Vagina (tissue), 2 donors: Measurements from ENCODE around the gene TIPARP. TPM values are rescaled to one million over a fixed set of nuclear protein-coding genes. Genes with fewer than 3 reads are reported as not detected.

Experiments used
- DNase-seq, 2 donors: peaks; one replicate each; pipeline ENCODE4 v3.0.0-alpha.2; 2017; ENCODE audit errors: extremely low spot score in 2 of 2
- H3K27ac ChIP-seq: fragments of 200-600 bp; sonication (generic); one replicate; pipeline ENCODE4 v1.5.1; 2019
- H3K27me3 ChIP-seq: fragments of 200-600 bp; sonication (generic); one replicate; pipeline ENCODE4 v1.5.1; 2019
- H3K36me3 ChIP-seq, 2 donors: fragments of 200-600 bp; sonication (generic); one replicate each; pipeline ENCODE4 v1.5.1; 2017 to 2019
- H3K4me1 ChIP-seq: fragments of 200-600 bp; sonication (generic); one replicate; pipeline ENCODE4 v1.5.1; 2019
- H3K4me3 ChIP-seq, 2 donors: fragments of 200-600 bp; sonication (generic); 1 replicate in 1 of 2; 2 replicates in 1 of 2; pipeline ENCODE4 v1.5.1; 2016 to 2019
- H3K9me3 ChIP-seq: fragments of 200-600 bp; sonication (generic); one replicate; pipeline ENCODE4 v1.5.1; 2019
- CTCF ChIP-seq, 3 experiments: fragments of 450-650 bp in 2 of 3; fragments of 200-600 bp in 1 of 3; sonication (generic) in 1 of 3; IDR thresholded peaks; one replicate each; pipeline ENCODE4 v1.5.1; 2017 to 2019; ENCODE audit warnings: antibody characterized with exemption in 3 of 3, mild to moderate bottlenecking in 2 of 3, moderate library complexity in 2 of 3
- POLR2A ChIP-seq, 2 donors: fragments of 450-650 bp; IDR thresholded peaks; one replicate each; pipeline ENCODE4 v1.6.1; 2017; ENCODE audit warnings: antibody characterized with exemption in 2 of 2, mild to moderate bottlenecking in 2 of 2, moderate library complexity in 2 of 2
- POLR2AphosphoS5 ChIP-seq, 2 donors: sonication (generic); formaldehyde crosslinking; IDR thresholded peaks; one replicate each; pipeline ENCODE4 v1.9.0; 2017; ENCODE audit warnings: antibody characterized with exemption in 2 of 2, mild to moderate bottlenecking in 2 of 2, low read depth in 1 of 2; ENCODE audit not compliant: insufficient read depth in 1 of 2
- intact Hi-C: fragments of 100-400 bp; cut with DNase I; formaldehyde crosslinking; loops from one replicate; pipeline ENCODE4 v1.15.1; 2023
- total RNA-seq: library from RNA; depleted of rRNA; stranded (reverse); fragments of >200 nt; gene quantifications from one replicate; pipeline ENCODE4 v1.2.3, GENCODE V29; 2016

TIPARP gene
- total RNA-seq, 1 donor from 2014 or later = 44.0 TPM

- Histone ChIP-seq H3K4me1 (no peaks in the 10 kb centered on the region), H3K27me3 (no peaks in the 10 kb centered on the region), H3K4me3 (no peak overlapping the region), H3K36me3 (no peaks in the 10 kb centered on the region), H3K27ac (no peak overlapping the region), H3K9me3 (no peaks in the 10 kb centered on the region)
- DNase-seq = no peak
- intact Hi-C loops = no loop called here
- TF ChIP-seq POLR2AphosphoS5 (IDR thresholded peaks at IDR 0.05; ENCODE audit: insufficient read depth in 1 of 2, low read depth in 1 of 2) = no peak
- TF ChIP-seq POLR2A (IDR thresholded peaks at IDR 0.05) = no peak
- TF ChIP-seq CTCF (IDR thresholded peaks at IDR 0.05) = no peak
These were observed 68.0 kb downstream of the TIPARP start for GRCh38 chr3:156742401-156742800.

GRCh38 chr3:156743859-156744258 is 69.5 kb downstream of the TIPARP start:
- DNase-seq = no peak
- no peaks in the 10 kb centered on the region for H3K27me3 ChIP-seq
- TF ChIP-seq POLR2AphosphoS5 (IDR thresholded peaks at IDR 0.05; ENCODE audit: insufficient read depth in 1 of 2, low read depth in 1 of 2) = no peak
- no peak for TF ChIP-seq POLR2A (IDR thresholded peaks at IDR 0.05)
- TF ChIP-seq CTCF (IDR thresholded peaks at IDR 0.05) = no peak
- intact Hi-C loops = no loop called here
- H3K4me3 ChIP-seq = no peak overlapping the region
- no peaks in the 10 kb centered on the region for H3K9me3 ChIP-seq
- no peaks in the 10 kb centered on the region for H3K36me3 ChIP-seq
- no peaks in the 10 kb centered on the region for H3K4me1 ChIP-seq
- no peak overlapping the region for H3K27ac ChIP-seq

DNA sequence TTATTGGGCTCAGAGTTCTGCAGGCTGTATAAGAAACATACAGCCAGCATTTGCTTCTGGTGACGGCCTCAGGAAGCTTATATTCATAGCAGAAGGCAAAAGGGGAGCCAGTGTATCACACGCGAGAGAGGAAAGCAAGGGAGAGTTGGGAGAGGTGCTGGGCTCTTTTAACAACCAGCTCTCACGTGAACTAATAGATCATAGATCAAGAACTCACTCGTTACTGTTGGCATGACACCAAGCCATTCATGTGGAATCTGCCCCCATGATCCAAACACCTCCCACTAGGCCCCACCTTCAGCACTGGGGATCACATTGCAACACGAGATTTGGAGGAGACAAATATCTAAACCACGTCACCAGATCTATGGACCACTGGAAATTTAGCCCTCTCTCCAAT is 70.2 kb downstream of the TIPARP start:
- Histone ChIP-seq H3K4me1 (no peaks in the 10 kb centered on the region), H3K27ac (no peak overlapping the region), H3K36me3 (no peaks in the 10 kb centered on the region), H3K27me3 (no peaks in the 10 kb centered on the region), H3K4me3 (no peak overlapping the region), H3K9me3 (no peaks in the 10 kb centered on the region)
- TF ChIP-seq POLR2AphosphoS5 (IDR thresholded peaks at IDR 0.05; ENCODE audit: insufficient read depth in 1 of 2, low read depth in 1 of 2) = no peak
- DNase-seq = no peak
- intact Hi-C loops = no loop called here

DNA sequence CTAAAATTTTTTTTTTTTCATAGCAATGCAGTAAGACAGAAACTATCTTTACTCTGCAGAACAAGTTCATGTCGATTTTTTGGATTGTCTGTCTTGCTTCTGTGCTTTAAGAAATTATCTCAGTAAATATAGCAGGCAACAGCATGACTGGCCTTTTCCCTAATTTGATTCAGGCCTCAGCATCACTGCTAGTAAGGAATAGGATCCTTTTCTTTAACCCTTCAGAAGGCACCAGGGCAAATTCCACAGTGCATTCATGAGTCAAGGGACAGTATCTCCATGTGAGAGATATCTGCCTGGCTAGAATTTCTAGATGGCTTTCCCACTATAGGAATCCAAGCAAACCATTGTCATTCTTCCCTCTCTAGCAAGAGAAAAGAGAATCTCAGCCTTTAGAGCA is 71.4 kb downstream of the TIPARP start:
- Histone ChIP-seq H3K36me3 (no peaks in the 10 kb centered on the region), H3K27ac (no peak overlapping the region), H3K4me3 (no peak overlapping the region), H3K27me3 (no peaks in the 10 kb centered on the region), H3K9me3 (no peaks in the 10 kb centered on the region), H3K4me1 (peaks cover 5% of the 10 kb centered on the region)
- intact Hi-C loops = no loop called here
- no peak for TF ChIP-seq CTCF (IDR thresholded peaks at IDR 0.05)
- TF ChIP-seq POLR2A (IDR thresholded peaks at IDR 0.05) = no peak
- TF ChIP-seq POLR2AphosphoS5 (IDR thresholded peaks at IDR 0.05; ENCODE audit: insufficient read depth in 1 of 2, low read depth in 1 of 2) = no peak
- DNase-seq = no peak

- Histone ChIP-seq H3K9me3 (no peaks in the 10 kb centered on the region), H3K27ac (no peak overlapping the region), H3K36me3 (no peaks in the 10 kb centered on the region), H3K4me1 (peaks cover 18% of the 10 kb centered on the region), H3K27me3 (no peaks in the 10 kb centered on the region), H3K4me3 (no peak overlapping the region)
- no peak for TF ChIP-seq CTCF (IDR thresholded peaks at IDR 0.05)
- no peak for TF ChIP-seq POLR2AphosphoS5 (IDR thresholded peaks at IDR 0.05; ENCODE audit: insufficient read depth in 1 of 2, low read depth in 1 of 2)
- no peak for TF ChIP-seq POLR2A (IDR thresholded peaks at IDR 0.05)
- intact Hi-C loops = no loop called here
- DNase-seq = no peak
These were observed 72.7 kb downstream of the TIPARP start for GRCh38 chr3:156747046-156747445.

GRCh38 chr3:156749244-156749643 is 74.9 kb downstream of the TIPARP start:
- TF ChIP-seq POLR2AphosphoS5 (IDR thresholded peaks at IDR 0.05; ENCODE audit: insufficient read depth in 1 of 2, low read depth in 1 of 2) = no peak
- no peak for TF ChIP-seq POLR2A (IDR thresholded peaks at IDR 0.05)
- Histone ChIP-seq H3K9me3 (no peaks in the 10 kb centered on the region), H3K27ac (no peak overlapping the region), H3K27me3 (no peaks in the 10 kb centered on the region), H3K4me3 (no peak overlapping the region), H3K36me3 (no peaks in the 10 kb centered on the region), H3K4me1 (peaks cover 23% of the 10 kb centered on the region)
- no peak for DNase-seq
- intact Hi-C loops = no loop called here
